Measurements from ENCODE around the gene WDR86.

WDR86 gene

DNA sequence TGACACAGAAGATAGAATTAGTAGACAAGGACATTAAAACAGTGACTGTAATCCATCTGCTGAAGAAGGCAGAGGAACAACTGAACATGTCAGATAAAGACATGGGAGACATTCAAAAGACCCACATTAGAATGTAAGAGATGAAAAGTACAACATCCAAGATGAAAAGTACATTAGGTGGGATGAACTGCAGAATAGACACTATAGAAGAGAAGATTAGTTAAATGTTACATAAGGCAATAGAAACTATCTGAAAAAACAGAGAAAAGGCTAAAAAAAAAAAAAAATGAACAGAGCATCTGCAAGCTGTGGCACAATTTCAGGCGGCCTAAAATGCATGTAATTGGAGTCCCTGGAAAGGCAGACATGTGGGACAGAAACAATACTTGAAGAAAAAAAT, 46.7 kb downstream of the WDR86 start:
- no peak for DNase-seq (ENCODE audit: extremely low read depth in 1 of 2, low read depth in 1 of 2)

DNA sequence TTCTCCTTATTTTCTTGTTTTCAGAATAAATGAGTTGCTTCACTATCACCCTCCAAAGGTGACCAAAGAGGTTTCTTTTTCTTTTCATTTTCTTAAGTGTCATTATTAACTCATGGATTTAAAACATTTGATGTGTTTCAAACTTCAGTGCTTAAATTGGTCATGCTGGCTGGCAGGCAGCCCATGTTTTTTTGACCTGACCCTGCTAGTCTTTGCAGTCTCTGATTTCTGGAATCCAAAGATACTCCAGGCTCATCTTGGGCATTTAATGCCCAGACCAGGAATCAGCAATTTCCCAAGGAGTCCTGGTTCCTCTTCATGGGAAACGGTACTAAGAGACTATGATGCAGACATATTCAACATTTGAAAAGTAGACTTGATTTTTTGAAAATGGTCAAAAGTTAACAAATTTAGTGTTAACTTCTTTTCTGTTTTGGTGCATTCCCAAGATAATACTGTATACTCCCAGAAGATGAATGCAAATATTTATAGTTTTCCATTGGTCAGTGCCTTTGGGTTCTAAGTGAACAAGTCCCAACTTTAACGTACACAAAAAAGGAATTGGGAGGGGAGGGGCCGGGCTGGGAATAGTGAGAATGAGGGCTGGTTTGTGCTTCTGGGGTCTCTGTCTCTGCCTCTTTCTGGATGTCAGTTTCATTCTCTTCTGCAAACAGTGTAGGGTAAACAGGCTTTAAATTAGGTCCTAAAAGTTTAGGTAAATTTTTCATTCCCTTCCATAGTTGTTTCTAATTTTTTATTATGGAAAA, 48.5 kb downstream of the WDR86 start:
- no peak for DNase-seq (ENCODE audit: extremely low read depth in 1 of 2, low read depth in 1 of 2)

DNA sequence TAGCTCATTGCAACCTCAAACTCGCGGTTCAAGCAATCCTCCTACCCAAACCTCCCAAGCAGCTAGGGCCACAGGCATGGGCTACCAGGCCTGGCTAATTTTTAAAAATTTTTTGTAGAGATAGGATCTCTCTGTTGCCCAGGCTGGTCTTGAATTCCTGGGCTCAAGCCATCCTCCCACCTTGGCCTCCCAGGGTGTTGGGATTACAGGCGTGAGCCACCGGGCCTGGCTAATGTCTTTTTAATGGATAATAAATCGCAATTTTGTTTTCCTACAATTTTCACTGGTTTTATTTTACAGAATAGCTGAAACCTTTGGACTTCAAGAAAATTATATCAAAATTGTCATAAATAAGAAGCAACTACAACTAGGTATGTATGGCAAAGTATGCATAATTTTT, 57.3 kb downstream of the WDR86 start:
- no peak for DNase-seq (ENCODE audit: extremely low read depth in 1 of 2, low read depth in 1 of 2)

DNA sequence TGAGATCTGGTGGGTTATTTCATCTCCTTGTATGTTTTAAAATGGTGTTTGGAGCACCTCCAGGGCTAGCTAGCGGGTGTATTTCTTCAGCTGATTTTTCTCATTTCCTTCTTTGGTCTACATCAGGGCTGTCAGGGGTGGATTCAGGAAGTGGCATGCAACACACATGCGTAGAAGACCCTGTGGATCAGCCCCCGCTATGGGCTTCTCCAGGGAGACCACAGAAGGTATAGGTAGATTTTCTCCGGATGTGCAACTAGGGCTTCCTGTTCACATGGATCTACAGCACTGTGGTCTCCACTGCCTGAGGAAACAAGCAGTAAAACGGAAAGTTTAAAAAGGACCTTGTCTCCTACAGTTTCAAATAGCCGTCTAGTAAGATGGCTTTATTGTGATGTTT, 57.9 kb downstream of the WDR86 start:
- DNase-seq (ENCODE audit: extremely low read depth in 1 of 2, low read depth in 1 of 2), result peak in 1 of 2 donors; percentile 21

DNA sequence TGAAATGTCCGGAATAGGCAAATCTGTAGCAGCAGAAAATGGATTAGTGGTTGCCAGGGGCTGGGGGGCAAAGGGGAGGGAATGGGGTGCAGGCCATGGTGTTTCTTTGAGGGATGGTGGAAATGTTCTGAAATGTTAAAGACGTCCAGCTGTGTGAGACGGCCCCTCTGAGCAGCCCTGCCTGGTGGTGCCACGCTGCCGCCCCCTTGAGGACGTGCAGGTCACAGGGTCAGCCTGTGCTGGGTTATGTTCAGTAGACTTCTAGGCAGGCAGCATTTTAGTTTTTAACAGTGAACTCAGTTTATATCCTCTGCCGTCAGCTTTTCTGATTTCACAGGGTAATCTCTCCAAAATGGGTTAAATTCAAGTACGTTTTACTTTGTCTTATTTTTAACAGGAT, 58.8 kb downstream of the WDR86 start:
- no peak for DNase-seq (ENCODE audit: extremely low read depth in 1 of 2, low read depth in 1 of 2)

DNA sequence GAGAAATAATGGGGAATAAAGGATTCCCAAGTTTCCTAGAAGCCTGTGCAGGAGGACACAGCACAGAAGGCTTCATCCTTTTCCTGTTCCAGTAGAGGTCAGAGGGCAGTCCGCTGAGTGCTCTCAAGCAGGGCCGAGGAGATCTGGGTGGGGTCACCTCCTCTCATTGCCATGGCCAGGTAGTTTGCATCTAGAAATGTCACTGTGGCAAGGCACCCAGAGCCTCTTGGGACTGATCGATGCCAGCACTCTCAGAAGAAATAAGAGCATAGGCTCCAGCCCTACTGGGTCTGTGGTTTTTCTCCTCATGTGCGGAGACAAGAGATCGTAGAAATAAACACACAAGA, 60.4 kb downstream of the WDR86 start:
- no peak for DNase-seq (ENCODE audit: extremely low read depth in 1 of 2, low read depth in 1 of 2)

DNA sequence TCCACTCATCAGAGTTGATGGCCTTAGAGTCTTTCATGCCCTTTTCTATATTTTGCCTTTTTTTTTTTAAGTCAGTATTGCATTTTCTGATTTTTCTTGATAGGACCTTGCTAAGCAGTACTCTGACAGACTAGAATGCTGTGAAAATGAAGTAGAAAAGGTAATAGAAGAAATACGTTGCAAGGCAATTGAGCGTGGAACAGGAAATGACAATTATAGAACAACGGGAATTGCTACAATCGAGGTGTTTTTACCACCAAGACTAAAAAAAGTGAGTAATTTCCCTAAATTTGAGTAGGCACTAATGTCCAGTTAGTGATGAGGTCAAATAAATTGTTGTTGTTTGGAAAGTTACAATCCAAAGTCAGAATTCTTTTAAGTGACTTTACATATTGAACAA, 60.9 kb downstream of the WDR86 start:
- no peak for DNase-seq (ENCODE audit: extremely low read depth in 1 of 2, low read depth in 1 of 2)

DNA sequence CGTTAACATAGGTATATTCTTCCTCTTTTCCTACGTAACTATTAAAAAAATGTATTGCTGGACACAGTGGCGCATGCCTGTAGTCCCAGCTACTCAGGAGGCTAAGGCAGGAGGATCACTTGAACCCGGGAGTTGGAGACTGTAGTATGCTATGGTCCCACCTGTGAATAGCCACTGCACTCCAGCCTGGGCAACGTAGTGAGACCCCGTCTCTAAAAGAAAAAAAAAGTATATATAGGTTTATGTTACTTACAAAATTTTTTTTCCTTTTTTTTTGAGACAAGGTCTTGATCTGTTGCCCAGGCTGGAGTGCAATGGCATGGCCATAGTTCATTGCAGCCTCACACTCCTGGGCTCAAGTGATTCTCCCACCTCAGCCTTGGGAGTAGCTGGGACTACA, 62.6 kb downstream of the WDR86 start:
- no peak for DNase-seq (ENCODE audit: extremely low read depth in 1 of 2, low read depth in 1 of 2)

DNA sequence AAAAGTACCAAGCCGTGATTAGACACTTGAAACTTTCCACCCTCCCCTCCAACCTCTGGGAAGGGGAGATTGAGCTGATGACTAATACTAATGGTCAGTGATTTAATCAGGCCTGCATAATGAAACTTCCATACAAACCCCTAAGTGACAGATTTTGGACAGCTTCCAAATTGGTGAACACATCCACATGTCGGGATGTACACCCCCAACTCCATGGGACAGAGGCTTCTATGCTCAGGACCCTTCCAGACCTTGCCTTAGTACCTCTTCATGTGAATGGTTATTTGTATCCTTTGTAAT, 63.4 kb downstream of the WDR86 start:
- DNase-seq (ENCODE audit: extremely low read depth in 1 of 2, low read depth in 1 of 2), result no peak

DNA sequence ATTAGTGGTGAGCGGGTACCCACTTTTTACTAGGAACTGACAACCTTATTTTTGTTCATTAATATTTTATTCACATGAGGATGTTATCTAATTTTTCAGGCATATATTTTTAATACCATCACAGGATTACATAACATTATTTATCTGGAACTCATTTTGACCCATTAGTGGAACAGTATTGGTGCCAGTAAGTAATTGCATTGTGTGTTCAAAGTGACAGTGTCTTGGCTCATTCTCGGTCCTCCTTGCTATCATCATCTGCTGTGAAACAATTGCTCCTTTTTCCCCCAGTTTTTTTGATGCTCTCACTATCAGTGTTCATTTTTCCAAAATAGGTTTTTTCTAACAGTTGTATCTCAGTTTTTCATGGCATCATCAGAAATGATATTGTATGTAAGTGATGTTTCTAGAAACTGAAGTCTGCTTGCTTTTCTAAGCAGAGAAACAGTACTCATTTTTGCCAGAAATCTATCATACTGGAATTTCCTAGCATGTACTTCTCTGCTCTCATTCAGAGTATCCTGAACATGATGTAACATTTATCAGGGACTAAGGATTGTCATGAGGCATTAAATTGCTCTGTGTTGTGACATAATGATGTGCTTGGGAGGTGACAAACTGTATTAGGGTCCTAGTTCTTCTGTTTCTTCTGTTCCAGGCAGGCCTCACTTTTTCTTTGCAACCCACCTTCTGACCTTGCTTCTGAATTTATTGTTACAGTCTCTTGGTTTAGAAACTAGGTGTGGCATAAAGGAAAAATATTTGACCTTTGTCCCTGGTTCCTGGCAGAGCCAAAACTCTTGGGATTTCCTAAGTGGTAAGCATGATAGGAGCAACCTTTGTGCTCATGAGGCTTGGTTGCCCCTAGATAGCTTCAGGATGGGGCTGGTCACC, 64.0 kb downstream of the WDR86 start:
- no peak for DNase-seq (ENCODE audit: extremely low read depth in 1 of 2, low read depth in 1 of 2)

DNA sequence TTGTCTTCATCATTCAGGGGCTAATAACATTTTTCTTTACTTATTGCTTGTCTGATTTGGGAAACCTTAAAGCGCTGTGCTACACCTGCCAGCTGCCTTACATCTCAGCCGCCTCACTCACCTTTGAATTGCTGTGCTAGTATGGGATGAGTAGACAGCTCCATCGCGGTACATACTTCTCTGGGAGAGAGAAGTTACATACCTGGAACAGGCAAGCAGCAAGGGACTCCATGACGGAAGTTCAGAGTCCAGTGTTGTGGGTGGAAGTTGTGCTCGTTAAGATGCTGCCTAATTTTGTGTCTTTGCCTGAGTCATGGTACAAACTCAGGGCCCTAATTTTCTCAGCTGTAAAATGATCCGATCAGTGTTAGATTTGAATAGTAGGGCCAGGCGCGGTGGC, 66.3 kb downstream of the WDR86 start:
- DNase-seq (ENCODE audit: extremely low read depth in 1 of 2, low read depth in 1 of 2), result no peak

DNA sequence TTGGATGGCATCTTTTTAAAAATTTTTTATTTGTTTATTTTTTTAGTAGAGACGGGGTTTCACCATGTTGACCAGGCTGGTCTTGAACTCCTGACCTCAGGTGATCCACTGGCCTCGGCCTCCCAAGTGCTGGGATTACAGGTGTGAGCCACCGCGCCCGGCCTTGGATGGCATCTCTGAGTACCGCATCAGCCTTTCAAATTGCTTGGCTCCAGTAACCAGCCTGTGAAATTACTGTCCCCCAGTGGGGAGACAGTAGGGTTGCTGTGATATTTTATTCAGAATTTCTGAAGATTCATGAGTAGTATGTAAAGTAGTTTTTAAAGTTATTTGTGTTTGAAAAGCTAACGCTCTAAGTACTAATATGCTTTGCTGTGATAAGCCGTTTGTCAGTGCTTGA, 67.0 kb downstream of the WDR86 start:
- DNase-seq (ENCODE audit: extremely low read depth in 1 of 2, low read depth in 1 of 2), result no peak

DNA sequence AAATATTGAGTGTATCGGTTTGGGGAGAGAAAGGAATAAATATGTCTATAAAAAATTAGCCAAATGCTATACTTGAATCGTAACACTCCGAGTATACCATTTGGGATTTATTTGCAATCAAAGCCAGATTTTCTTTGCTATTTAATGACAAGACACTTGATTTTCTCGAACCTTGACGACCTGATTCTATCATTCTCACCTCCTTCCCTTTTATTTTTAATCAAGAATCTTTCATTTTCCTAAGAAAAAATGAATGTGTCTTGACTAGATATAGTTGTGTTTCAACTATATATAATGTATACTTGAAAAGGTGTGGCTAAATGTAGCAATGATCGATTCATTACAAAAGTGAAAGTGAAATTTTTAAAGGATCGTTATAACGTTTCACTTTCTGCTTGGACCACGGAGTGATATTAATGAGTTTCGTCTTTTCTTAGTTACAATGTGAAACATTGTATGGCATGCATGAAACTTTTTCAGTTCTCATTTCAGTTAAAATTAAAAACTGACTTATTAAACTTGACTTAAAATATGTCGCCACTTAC, 67.7 kb downstream of the WDR86 start:
- DNase-seq (ENCODE audit: extremely low read depth in 1 of 2, low read depth in 1 of 2), result no peak

DNA sequence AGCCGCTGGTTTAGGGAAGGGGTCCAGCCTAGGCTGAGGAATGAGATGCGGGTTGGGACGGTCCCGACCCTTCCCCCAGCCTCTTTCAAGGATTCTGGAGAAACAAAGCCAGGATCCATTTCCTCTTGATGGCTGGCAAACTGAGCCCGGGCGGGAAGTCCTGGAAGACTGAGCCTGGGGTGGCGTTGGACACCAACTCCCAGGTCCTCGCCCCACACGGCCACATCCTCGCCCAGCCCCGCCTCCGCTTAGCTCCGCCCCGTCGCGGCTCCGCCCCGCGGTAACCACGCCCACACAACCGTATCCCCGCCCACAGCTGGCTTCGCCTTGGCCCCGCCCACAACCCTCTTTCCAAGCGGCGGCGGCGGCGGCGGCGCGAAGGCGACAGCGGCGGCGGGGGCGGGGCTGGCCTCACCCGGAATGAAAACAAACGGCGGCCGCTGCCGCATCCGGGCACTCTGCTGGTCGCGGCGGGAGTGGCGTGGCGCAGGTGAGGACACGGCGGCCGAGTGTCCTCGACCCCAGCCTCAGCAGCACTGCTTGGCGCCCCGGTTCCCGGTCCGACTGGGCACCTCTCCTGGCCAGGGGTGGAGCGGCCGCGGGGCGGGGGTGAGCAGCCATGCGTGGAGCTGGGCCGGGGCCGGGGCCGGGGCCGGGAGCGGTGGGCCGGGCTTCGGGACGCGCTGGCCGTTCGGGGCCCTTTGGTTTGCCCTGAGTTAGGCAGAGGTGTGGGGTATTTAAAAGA, 68.3 kb downstream of the WDR86 start, which contains the start of gene NUB1:
Gene NUB1, plus strand, starts transcription at position 456 of the 745 bp plus-strand sequence. CDS start 3,538 bp downstream, outside the sequence.
- peak; percentile 69 to 92 for DNase-seq (ENCODE audit: extremely low read depth in 1 of 2, low read depth in 1 of 2)

DNA sequence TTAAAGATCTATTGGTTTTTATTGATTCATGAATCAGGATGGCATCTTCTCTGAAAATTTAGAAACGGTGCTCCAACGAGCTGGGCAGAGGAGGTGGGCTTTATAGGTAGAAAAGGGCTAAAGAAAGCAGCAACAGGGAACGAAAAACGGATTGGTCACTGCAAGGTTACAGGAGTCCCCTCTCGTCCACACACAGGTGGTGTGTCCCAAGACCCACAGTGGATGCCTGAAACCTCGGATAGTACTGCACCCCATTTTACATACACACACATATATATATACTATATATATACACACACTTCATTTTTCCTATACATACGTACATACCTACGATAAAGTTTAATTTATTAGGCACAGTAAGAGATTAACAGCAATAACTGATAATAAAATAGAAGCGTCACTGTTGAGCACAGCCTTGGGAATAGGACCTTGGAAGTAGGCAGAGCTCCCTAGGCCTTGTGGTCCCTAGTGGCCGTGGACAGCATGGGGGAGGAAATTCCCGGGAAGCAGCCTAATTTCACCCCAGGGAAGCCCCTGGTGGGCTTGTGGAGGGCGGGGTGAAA, 69.0 kb downstream of the WDR86 start:
- no peak for DNase-seq (ENCODE audit: extremely low read depth in 1 of 2, low read depth in 1 of 2)

DNA sequence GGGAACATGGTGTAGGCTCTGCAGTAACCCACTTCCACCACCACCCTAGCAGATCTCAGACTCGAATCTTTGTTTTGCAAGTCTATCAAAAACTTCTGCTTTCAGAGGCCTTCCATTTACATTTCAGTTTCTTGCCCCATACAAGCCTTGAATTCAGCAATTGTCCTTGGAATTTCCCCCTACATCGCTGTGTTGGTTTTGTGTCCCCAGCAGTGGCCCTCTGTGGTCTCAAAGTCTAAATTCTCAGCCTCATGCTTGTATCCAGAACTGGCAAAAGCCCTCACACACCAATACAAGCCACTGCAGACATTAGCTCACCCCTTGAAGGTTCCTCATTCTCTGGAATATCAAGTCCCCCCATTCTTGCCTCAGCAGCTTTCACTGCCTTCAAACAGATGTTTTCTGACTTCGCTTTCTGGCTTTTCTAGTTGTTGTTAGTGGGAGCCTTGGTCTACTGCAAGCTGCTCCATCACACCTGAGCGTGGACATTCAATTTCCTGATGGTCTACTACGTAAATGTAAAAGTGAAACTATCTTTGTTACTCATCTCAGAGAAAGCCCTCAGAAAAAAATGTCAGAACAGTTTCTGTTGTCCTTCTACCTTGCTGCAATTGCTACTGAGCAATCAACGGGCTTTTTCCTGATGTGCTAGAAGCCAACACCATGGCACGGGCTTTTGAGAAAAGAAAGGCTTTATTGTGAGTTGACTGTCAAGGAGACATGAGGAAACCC, 70.0 kb downstream of the WDR86 start:
- no peak for DNase-seq (ENCODE audit: extremely low read depth in 1 of 2, low read depth in 1 of 2)

DNA sequence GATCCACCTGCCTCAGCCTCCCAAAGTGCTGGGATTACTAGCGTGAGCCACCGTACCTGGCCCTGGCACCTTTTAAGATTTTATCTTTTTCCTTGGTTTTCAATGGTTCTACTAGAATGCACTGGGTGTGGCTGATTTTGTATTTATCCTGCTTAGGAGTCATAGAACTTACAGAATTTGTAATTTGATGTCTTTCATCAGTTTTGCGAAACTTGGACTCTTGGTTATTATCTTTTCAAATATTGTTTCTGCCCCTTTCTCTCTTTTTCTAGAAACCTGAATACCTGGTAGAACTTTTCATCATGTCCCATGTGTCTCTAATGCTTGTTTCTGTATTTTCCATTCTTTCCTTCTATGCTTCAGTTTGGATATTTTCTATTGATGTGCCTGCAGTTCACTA, 71.0 kb downstream of the WDR86 start:
- no peak for DNase-seq (ENCODE audit: extremely low read depth in 1 of 2, low read depth in 1 of 2)

DNA sequence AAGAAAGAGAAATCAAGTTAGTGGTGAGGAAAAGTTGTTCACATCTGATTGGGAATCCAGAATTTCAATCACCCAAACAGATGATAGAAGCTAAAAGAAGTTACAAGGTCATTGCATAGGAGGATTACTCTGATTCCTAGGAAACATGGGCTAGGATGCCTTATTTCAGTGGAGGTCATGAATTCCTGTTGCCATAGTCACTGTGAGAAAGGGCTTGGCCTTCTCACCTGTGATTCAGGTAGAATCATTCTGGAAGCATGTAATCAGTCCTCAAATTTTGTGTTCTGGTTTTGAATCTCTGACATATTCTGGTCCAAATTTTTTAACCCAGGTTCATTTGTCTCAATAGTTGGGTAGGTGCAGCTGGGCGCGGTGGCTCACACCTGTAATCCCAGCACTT, 72.5 kb downstream of the WDR86 start:
- DNase-seq (ENCODE audit: extremely low read depth in 1 of 2, low read depth in 1 of 2), result no peak

DNA sequence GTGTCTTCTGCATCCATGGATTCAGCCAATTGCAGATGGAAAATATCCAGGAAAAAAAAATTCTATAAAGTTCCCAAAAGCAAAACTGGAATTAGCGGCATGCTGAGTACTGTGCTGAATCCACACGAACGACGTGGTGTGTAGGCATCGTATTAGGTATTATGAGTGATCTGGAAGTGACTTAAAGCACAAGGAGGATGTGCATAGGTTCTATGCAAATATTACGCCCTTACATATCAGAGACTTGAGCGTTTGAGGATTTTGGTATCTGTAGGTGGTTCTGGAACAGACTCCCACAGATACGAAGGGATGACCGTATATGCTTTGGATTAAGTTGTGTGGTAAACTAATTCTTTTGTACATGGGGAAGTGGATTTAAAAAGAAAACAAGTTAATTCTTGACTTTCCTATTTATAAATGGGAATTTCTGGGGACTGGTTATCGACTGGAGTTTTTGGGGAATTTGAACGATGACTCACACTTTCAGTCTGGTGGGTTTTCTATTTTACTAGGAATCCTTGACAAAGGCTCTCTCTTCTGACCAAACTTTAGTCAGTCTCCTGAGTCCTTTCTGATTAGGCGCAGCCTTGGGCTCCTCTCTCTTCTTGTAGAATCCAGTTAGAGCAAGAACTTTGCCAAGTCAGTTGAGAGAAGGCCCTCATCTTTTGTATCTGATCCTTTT, 73.7 kb downstream of the WDR86 start:
- DNase-seq (ENCODE audit: extremely low read depth in 1 of 2, low read depth in 1 of 2), result no peak

DNA sequence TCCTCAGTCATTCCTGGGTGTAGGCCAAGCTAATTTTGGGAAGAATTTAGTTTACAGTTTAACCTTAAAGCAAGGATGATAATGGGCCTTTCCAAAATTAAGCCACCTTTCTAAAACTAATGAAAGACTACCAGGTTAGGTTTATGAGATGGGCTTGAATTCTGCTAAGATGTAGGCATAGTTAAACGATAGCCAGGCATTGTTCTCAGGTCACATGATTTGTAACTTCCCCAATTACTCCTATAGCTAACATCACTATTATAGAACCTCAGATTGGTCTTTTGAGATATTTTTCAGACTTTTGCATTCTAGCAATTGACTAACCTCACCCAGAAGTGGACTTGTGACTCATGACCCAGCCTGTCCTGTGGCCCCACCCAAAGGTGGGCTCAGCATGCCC, 75.2 kb downstream of the WDR86 start:
- no peak for DNase-seq (ENCODE audit: extremely low read depth in 1 of 2, low read depth in 1 of 2)

Data from activated CD8-positive, alpha-beta memory T cell treated with anti-CD3 and anti-CD28 coated beads for 1 hour (primary cell).